Activated T-cell treated with anti-CD3 and anti-CD28 coated beads, Interleukin-2, amount 50 U/mL, for 4 hours (primary cell): ENCODE data around the gene KIF1A. TPM values are rescaled to one million over a fixed set of nuclear protein-coding genes. Genes with fewer than 3 reads are reported as not detected.

ENCODE experiments used
- ATAC-seq, 2 donors: fragments of 200-7000 bp; cut with Tn5 transposase; one replicate each; pipeline ENCODE4 v1.10.0; 2021
- DNase-seq: peaks from one replicate; pipeline ENCODE4 v3.0.0-alpha.2; 2020
- H3K27me3 Mint-ChIP-seq: one replicate; pipeline ENCODE4 v1.8.0; 2021; ENCODE audit warnings: low read depth, mixed read lengths
- H3K36me3 Mint-ChIP-seq: one replicate; pipeline ENCODE4 v1.8.0; 2022; ENCODE audit warnings: mixed read lengths; ENCODE audit not compliant: insufficient read depth
- H3K4me1 Mint-ChIP-seq: one replicate; pipeline ENCODE4 v1.8.0; 2021; ENCODE audit warnings: low read depth, mixed read lengths
- H3K4me3 Mint-ChIP-seq: one replicate; pipeline ENCODE4 v1.8.0; 2021; ENCODE audit warnings: mild to moderate bottlenecking, moderate library complexity, mixed read lengths
- H3K9me3 Mint-ChIP-seq: one replicate; pipeline ENCODE4 v1.8.0; 2021; ENCODE audit warnings: mixed read lengths
- total RNA-seq, 3 donors: library from RNA; stranded (reverse); gene quantifications; one replicate each; pipeline ENCODE4 v1.2.1, GENCODE V29; 2021

Gene KIF1A
- total RNA-seq, 3 donors from 2014 or later: 2.5 to 4.5 (median 3.1) TPM

DNA sequence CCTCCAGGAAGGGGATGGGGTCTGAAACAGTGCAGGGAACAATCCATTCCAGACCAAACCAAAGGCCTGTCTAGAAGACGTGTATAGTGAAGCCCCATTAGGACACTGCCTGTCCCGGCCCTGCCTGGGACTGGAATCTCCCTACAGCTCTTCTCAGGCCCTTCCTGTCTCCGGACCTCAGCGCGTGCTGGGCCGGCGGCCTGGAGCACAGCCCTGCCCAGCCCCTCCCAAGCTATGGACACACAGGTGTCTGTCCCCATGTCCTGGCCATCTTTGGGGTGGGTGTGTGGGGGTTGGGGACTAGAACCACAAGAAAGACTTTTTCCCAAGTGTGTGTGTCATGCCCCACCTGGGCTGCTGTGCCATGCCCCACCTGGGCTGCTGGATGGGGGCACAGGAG is 51.8 kb downstream of the KIF1A start:
- H3K36me3 Mint-ChIP-seq: no peaks in the 10 kb centered on the region
- DNase-seq: no peak
- no peak for ATAC-seq
- no peaks in the 10 kb centered on the region for H3K9me3 Mint-ChIP-seq
- no peaks in the 10 kb centered on the region for H3K27me3 Mint-ChIP-seq
- no peak overlapping the region for H3K4me3 Mint-ChIP-seq
- H3K4me1 Mint-ChIP-seq: no peaks in the 10 kb centered on the region

DNA sequence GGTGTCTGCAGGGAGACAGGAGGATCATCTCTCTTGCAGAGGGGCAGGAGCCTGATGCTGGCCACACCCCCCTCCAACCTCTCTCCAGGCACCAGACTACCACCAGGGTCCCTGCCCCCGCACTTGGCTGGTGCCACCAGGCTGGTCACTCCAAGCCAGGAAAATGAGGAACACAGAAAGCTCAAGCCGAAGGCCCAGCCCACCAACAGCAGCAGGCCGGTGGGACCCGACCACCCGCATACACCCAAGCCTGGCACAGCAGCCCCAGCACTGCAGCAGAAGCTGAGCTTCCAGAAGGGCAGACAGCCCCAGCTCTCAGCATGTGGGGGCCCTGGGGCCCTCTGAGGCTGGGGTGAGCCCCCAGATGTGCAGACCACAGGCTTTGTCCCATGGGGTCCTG is 52.7 kb downstream of the KIF1A start:
- Mint-ChIP-seq H3K27me3 (no peaks in the 10 kb centered on the region), H3K9me3 (no peaks in the 10 kb centered on the region), H3K36me3 (no peaks in the 10 kb centered on the region), H3K4me3 (no peak overlapping the region), H3K4me1 (no peaks in the 10 kb centered on the region)
- ATAC-seq (no peak), DNase-seq (no peak)

- no peaks in the 10 kb centered on the region for H3K4me1 Mint-ChIP-seq
- H3K9me3 Mint-ChIP-seq: no peaks in the 10 kb centered on the region
- DNase-seq (no peak), ATAC-seq (no peak)
- no peaks in the 10 kb centered on the region for H3K27me3 Mint-ChIP-seq
- H3K36me3 Mint-ChIP-seq: no peaks in the 10 kb centered on the region
- H3K4me3 Mint-ChIP-seq: no peak overlapping the region
Measured at GRCh38 chr2:240766072-240766471, 53.9 kb downstream of the KIF1A start.

GRCh38 chr2:240765007-240765406 is 55.0 kb downstream of the KIF1A start:
- H3K36me3 Mint-ChIP-seq: no peaks in the 10 kb centered on the region
- no peaks in the 10 kb centered on the region for H3K27me3 Mint-ChIP-seq
- H3K9me3 Mint-ChIP-seq: no peaks in the 10 kb centered on the region
- no peak overlapping the region for H3K4me3 Mint-ChIP-seq
- ATAC-seq (no peak), DNase-seq (no peak)
- H3K4me1 Mint-ChIP-seq: no peaks in the 10 kb centered on the region

DNA sequence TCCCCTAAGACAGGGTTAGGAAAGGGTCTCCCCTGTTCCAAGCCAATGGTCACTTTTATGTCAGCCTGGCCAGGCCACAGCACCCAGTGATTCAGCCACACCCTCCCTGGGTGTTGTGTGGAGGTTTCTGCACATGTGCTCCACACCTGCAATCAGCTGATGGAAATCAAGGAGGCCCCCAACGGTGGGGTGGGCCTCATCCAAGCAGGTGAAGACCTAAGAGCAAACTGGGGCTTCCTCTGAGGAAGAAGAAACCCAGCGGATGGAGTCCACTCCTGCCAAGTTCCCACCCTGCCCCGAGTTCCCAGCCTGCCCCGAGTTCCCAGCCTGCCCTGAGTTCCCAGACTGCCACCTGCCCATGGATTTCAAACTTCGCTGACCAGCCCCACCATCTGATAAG is 55.4 kb downstream of the KIF1A start:
- Mint-ChIP-seq H3K9me3 (no peaks in the 10 kb centered on the region), H3K36me3 (no peaks in the 10 kb centered on the region), H3K27me3 (no peaks in the 10 kb centered on the region), H3K4me1 (no peaks in the 10 kb centered on the region), H3K4me3 (no peak overlapping the region)
- DNase-seq: no peak
- no peak for ATAC-seq

GRCh38 chr2:240762971-240763370 is 57.0 kb downstream of the KIF1A start:
- H3K4me1 Mint-ChIP-seq: no peaks in the 10 kb centered on the region
- DNase-seq (no peak), ATAC-seq (no peak)
- no peaks in the 10 kb centered on the region for H3K9me3 Mint-ChIP-seq
- H3K27me3 Mint-ChIP-seq: no peaks in the 10 kb centered on the region
- H3K4me3 Mint-ChIP-seq: no peak overlapping the region
- H3K36me3 Mint-ChIP-seq: no peaks in the 10 kb centered on the region

DNA sequence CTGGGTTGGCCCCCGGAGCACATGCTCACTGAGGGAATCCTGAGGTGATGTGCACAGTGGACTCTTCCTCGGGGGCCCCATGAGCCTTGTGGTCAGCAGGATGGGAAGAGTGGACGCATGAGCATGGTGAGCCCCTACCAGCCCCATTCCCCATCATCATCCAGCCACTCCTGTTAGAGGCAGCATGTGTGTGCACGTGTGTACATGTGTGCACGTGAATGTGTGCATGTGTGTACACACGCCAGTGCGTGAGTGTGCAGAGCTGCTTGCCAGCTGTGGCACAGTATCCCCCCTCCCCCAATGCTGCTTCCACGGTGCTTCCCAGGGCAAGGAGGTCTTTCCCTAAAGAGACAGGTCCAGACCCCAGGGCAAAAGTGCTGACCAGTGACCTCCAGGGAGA is 57.8 kb downstream of the KIF1A start:
- no peaks in the 10 kb centered on the region for H3K9me3 Mint-ChIP-seq
- H3K27me3 Mint-ChIP-seq: no peaks in the 10 kb centered on the region
- H3K4me3 Mint-ChIP-seq: no peak overlapping the region
- ATAC-seq: no peak
- no peaks in the 10 kb centered on the region for H3K4me1 Mint-ChIP-seq
- no peak for DNase-seq
- H3K36me3 Mint-ChIP-seq: no peaks in the 10 kb centered on the region

GRCh38 chr2:240760576-240761246 is 59.3 kb downstream of the KIF1A start:
- no peaks in the 10 kb centered on the region for H3K27me3 Mint-ChIP-seq
- no peak overlapping the region for H3K4me3 Mint-ChIP-seq
- no peaks in the 10 kb centered on the region for H3K36me3 Mint-ChIP-seq
- no peaks in the 10 kb centered on the region for H3K4me1 Mint-ChIP-seq
- DNase-seq (no peak), ATAC-seq (no peak)
- H3K9me3 Mint-ChIP-seq: no peaks in the 10 kb centered on the region

DNA sequence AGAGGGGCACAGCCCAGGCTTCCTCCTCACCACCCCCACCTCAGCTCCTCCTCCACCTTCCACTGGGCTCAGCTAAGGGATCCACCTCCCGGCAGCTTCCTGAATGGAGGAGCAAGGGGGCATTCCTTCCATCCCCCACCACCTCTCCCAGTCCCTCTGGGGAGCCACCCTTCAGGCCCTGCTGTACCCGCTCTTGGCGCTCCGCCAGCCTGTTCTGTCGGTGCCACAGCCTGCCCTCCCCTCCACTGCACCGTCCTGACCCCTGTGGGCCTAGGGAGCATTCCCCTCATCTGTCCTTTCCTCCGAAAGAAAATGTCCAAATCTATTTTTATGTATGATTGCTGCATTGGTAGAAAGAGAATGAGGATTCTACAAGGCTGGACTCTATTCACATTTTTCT is 59.9 kb downstream of the KIF1A start:
- ATAC-seq (no peak), DNase-seq (no peak)
- Mint-ChIP-seq H3K36me3 (no peaks in the 10 kb centered on the region), H3K27me3 (no peaks in the 10 kb centered on the region), H3K4me1 (no peaks in the 10 kb centered on the region), H3K4me3 (no peak overlapping the region), H3K9me3 (no peaks in the 10 kb centered on the region)

DNA sequence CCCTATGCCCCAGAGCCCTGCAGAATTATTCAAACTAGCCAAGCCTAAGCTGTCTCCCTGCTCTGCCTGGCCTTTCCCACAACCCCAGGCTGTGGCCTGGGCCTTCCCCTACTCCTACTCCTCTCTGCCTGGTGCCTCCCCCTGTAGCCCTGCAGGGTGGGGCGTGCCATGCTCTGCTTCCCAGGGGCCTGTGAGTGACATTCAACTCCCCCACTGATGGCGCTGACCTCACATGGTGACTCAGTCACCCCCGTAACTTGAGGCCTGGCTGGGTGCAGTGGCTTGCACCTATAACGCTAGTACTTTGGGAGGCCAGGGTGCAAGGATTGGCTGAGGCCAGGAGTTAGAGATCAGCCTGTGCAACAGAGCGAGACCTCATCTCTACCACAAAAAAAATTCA is 60.6 kb downstream of the KIF1A start:
- DNase-seq (no peak), ATAC-seq (peak in 1 of 2 donors; percentile 80)
- H3K9me3 Mint-ChIP-seq: no peaks in the 10 kb centered on the region
- no peaks in the 10 kb centered on the region for H3K27me3 Mint-ChIP-seq
- no peaks in the 10 kb centered on the region for H3K36me3 Mint-ChIP-seq
- no peaks in the 10 kb centered on the region for H3K4me1 Mint-ChIP-seq
- no peak overlapping the region for H3K4me3 Mint-ChIP-seq

GRCh38 chr2:240757086-240757614 is 62.9 kb downstream of the KIF1A start:
- Mint-ChIP-seq H3K4me3 (no peak overlapping the region), H3K9me3 (no peaks in the 10 kb centered on the region), H3K27me3 (no peaks in the 10 kb centered on the region), H3K36me3 (no peaks in the 10 kb centered on the region), H3K4me1 (no peaks in the 10 kb centered on the region)
- DNase-seq (no peak), ATAC-seq (no peak)

DNA sequence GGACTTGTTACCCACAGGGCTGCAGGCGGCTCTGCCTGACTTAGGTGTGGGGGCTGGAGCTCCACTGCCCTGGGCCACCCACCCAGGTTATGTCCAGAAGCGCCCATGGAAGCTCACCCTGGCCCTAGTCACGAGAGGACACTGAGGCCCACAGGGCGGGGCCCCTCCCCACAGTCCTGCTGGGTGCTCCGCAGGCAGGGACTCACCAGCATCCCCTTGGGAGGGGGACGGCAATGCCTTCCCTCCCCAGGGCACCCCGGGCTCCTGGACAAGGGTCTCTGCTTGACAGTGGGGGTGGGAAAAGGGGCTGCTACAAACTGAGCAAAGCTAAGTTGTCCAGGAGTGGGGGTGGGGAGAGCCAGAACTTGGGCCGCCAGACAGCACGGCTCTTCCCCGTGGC is 67.8 kb downstream of the KIF1A start:
- no peaks in the 10 kb centered on the region for H3K9me3 Mint-ChIP-seq
- no peaks in the 10 kb centered on the region for H3K4me1 Mint-ChIP-seq
- DNase-seq (no peak), ATAC-seq (no peak)
- H3K27me3 Mint-ChIP-seq: no peaks in the 10 kb centered on the region
- H3K4me3 Mint-ChIP-seq: no peak overlapping the region
- H3K36me3 Mint-ChIP-seq: no peaks in the 10 kb centered on the region

DNA sequence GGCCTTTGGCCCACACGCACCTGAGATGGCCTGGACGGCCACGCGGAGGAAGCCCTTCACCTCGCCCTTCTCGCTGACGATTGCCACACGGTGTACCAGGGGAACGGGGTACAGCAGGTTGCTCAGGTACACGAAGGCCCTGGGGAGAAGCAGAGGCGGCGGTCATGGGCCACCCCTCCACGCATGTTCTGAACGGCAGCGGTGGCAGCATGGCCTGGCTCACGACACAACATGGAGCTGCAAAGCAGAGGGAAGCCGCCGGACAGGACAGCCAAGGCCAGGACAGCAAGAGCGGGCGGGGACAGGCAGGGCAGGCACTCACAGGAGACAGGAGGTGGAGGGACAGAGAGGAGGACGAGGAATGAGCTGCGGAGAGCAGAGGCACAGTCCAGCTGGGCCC is 69.6 kb downstream of the KIF1A start:
- no peaks in the 10 kb centered on the region for H3K36me3 Mint-ChIP-seq
- no peak overlapping the region for H3K4me3 Mint-ChIP-seq
- H3K27me3 Mint-ChIP-seq: no peaks in the 10 kb centered on the region
- no peak for ATAC-seq
- H3K4me1 Mint-ChIP-seq: no peaks in the 10 kb centered on the region
- no peak for DNase-seq
- no peaks in the 10 kb centered on the region for H3K9me3 Mint-ChIP-seq

- no peak for DNase-seq
- no peaks in the 10 kb centered on the region for H3K27me3 Mint-ChIP-seq
- no peaks in the 10 kb centered on the region for H3K9me3 Mint-ChIP-seq
- no peaks in the 10 kb centered on the region for H3K36me3 Mint-ChIP-seq
- H3K4me1 Mint-ChIP-seq: no peaks in the 10 kb centered on the region
- H3K4me3 Mint-ChIP-seq: no peak overlapping the region
- ATAC-seq: no peak
Measured at GRCh38 chr2:240749516-240749915, 70.5 kb downstream of the KIF1A start.

- no peak for DNase-seq
Measured at GRCh38 chr2:240747256-240747655, 72.8 kb downstream of the KIF1A start.

More at GRCh38 chr2:240747256-240747655, 72.8 kb downstream of the KIF1A start:
- Mint-ChIP-seq H3K4me3 (no peak overlapping the region), H3K9me3 (no peaks in the 10 kb centered on the region), H3K4me1 (no peaks in the 10 kb centered on the region), H3K27me3 (no peaks in the 10 kb centered on the region), H3K36me3 (no peaks in the 10 kb centered on the region)
- ATAC-seq: no peak
